Measurements from ENCODE around the gene UPF1.

Gene UPF1

GRCh38 chr19:18906605-18907519, 75.1 kb downstream of the UPF1 start:
- TF ChIP-seq CREB1 (IDR thresholded peaks at IDR 0.05; ENCODE audit: low read depth) = no peak
- TF ChIP-seq TAF1 (IDR thresholded peaks at IDR 0.05; ENCODE audit: low read depth) = no peak
- TF ChIP-seq REST (IDR thresholded peaks at IDR 0.05; ENCODE audit: low read depth) = no peak
- no peak for TF ChIP-seq EGR1 (IDR thresholded peaks at IDR 0.05)
- no peak for TF ChIP-seq TCF12 (IDR thresholded peaks at IDR 0.05; ENCODE audit: low read depth)
- no peak for TF ChIP-seq CEBPB (IDR thresholded peaks at IDR 0.05)
- TF ChIP-seq MAX (IDR thresholded peaks at IDR 0.05) = no peak
- TF ChIP-seq EP300 (IDR thresholded peaks at IDR 0.05; ENCODE audit: borderline replicate concordance) = no peak
- TF ChIP-seq ZBTB7A (IDR thresholded peaks at IDR 0.05; ENCODE audit: low read depth) = no peak
- TF ChIP-seq, protein P1, sequence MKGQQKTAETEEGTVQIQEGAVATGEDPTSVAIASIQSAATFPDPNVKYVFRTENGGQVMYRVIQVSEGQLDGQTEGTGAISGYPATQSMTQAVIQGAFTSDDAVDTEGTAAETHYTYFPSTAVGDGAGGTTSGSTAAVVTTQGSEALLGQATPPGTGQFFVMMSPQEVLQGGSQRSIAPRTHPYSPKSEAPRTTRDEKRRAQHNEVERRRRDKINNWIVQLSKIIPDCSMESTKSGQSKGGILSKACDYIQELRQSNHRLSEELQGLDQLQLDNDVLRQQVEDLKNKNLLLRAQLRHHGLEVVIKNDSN (IDR thresholded peaks at IDR 0.05) = no peak
- no peak for TF ChIP-seq FOXM1 (IDR thresholded peaks at IDR 0.05; ENCODE audit: borderline replicate concordance, low read depth)
- no peak for TF ChIP-seq RAD21 (IDR thresholded peaks at IDR 0.05; ENCODE audit: low read depth)
- TF ChIP-seq YY1 (IDR thresholded peaks at IDR 0.05; ENCODE audit: low read depth) = no peak
- no peak for TF ChIP-seq TEAD4 (IDR thresholded peaks at IDR 0.05)
- no peak for TF ChIP-seq NFIC (IDR thresholded peaks at IDR 0.05)

- TF ChIP-seq TEAD4 (IDR thresholded peaks at IDR 0.05) = no peak
- TF ChIP-seq ZBTB7A (IDR thresholded peaks at IDR 0.05; ENCODE audit: low read depth) = no peak
- TF ChIP-seq TCF12 (IDR thresholded peaks at IDR 0.05; ENCODE audit: low read depth) = no peak
- TF ChIP-seq CREB1 (IDR thresholded peaks at IDR 0.05; ENCODE audit: low read depth) = no peak
- TF ChIP-seq REST (IDR thresholded peaks at IDR 0.05; ENCODE audit: low read depth) = no peak
- no peak for TF ChIP-seq MAX (IDR thresholded peaks at IDR 0.05)
- TF ChIP-seq, protein P1 (IDR thresholded peaks at IDR 0.05) = no peak
- no peak for TF ChIP-seq RAD21 (IDR thresholded peaks at IDR 0.05; ENCODE audit: low read depth)
- TF ChIP-seq CEBPB (IDR thresholded peaks at IDR 0.05) = no peak
- TF ChIP-seq FOXM1 (IDR thresholded peaks at IDR 0.05; ENCODE audit: borderline replicate concordance, low read depth) = no peak
- TF ChIP-seq EP300 (IDR thresholded peaks at IDR 0.05; ENCODE audit: borderline replicate concordance) = no peak
- no peak for TF ChIP-seq NFIC (IDR thresholded peaks at IDR 0.05)
- no peak for TF ChIP-seq YY1 (IDR thresholded peaks at IDR 0.05; ENCODE audit: low read depth)
- TF ChIP-seq EGR1 (IDR thresholded peaks at IDR 0.05) = no peak
- TF ChIP-seq TAF1 (IDR thresholded peaks at IDR 0.05; ENCODE audit: low read depth) = no peak
Observed at GRCh38 chr19:18908917-18909619, 77.3 kb downstream of the UPF1 start.

DNA sequence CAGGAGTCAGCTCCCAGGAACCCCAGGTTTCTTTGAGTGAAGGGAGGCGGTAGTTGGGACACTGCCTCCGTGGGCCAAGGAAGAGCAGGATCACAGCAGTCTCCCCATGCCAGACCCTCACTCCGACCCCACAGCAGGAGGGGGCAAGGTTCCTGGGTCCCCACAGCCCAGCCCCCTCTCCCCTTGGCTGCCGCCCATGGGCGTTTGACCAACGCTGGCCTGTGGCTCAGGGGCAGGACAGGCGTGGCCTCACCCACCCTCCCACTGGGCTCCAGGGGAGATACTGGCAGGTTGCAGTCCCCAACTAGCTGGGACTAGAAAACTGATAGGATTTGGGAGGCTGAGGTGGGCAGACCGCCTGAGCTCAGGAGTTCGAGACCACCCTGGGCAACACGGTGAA, 78.3 kb downstream of the UPF1 start:
- TF ChIP-seq TAF1 (IDR thresholded peaks at IDR 0.05; ENCODE audit: low read depth) (no peak), REST (IDR thresholded peaks at IDR 0.05; ENCODE audit: low read depth) (no peak), NFIC (IDR thresholded peaks at IDR 0.05) (no peak), CREB1 (IDR thresholded peaks at IDR 0.05; ENCODE audit: low read depth) (no peak), RAD21 (IDR thresholded peaks at IDR 0.05; ENCODE audit: low read depth) (no peak), YY1 (IDR thresholded peaks at IDR 0.05; ENCODE audit: low read depth) (no peak), EGR1 (IDR thresholded peaks at IDR 0.05) (no peak), CEBPB (IDR thresholded peaks at IDR 0.05) (no peak), EP300 (IDR thresholded peaks at IDR 0.05; ENCODE audit: borderline replicate concordance) (no peak), MAX (IDR thresholded peaks at IDR 0.05) (no peak), ZBTB7A (IDR thresholded peaks at IDR 0.05; ENCODE audit: low read depth) (no peak), TCF12 (IDR thresholded peaks at IDR 0.05; ENCODE audit: low read depth) (no peak), TEAD4 (IDR thresholded peaks at IDR 0.05) (no peak), FOXM1 (IDR thresholded peaks at IDR 0.05; ENCODE audit: borderline replicate concordance, low read depth) (no peak)
- TF ChIP-seq, protein P1 (IDR thresholded peaks at IDR 0.05) = no peak
